WTC11 (cell line): ENCODE measurements around the gene OOSP4A. TPM values are rescaled to one million over a fixed set of nuclear protein-coding genes. Genes with fewer than 3 reads are reported as not detected.

Experiments
- ATAC-seq: fragments of 200-7000 bp; cut with Tn5 transposase; 2 replicates; pipeline ENCODE4 v1.10.0; 2021; ENCODE audit warnings: mild to moderate bottlenecking, moderate library complexity
- CTCF ChIA-PET: fragments of 300-600 bp; sonication (Branson Sonifier 250); formaldehyde crosslinking; loops from one replicate; lab custom pipeline; 2021; ENCODE audit warnings: antibody characterized with exemption; lab: Charles Lee
- POLR2A ChIA-PET: fragments of 350-600 bp; sonication (Branson Sonifier 250); formaldehyde crosslinking; loops from one replicate; lab custom pipeline; 2021; ENCODE audit warnings: antibody characterized with exemption; lab: Charles Lee
- DNase-seq: peaks from one replicate; pipeline ENCODE4 v3.0.0; 2021; ENCODE audit warnings: low spot score
- H3K27ac Mint-ChIP-seq: 2 replicates; pipeline ENCODE4 v1.8.0; 2021; ENCODE audit warnings: mixed read lengths
- H3K27me3 Mint-ChIP-seq: 2 replicates; pipeline ENCODE4 v1.8.0; 2021; ENCODE audit warnings: low read depth, mild to moderate bottlenecking, moderate library complexity, mixed read lengths
- H3K36me3 Mint-ChIP-seq: 2 replicates; pipeline ENCODE4 v1.8.0; 2021; ENCODE audit warnings: mixed read lengths
- H3K4me1 Mint-ChIP-seq: 2 replicates; pipeline ENCODE4 v1.8.0; 2022; ENCODE audit warnings: mixed read lengths
- H3K4me3 Mint-ChIP-seq: 2 replicates; pipeline ENCODE4 v1.8.0; 2021; ENCODE audit warnings: mild to moderate bottlenecking, moderate library complexity, mixed read lengths
- H3K9me3 Mint-ChIP-seq: 2 replicates; pipeline ENCODE4 v1.8.0; 2021; ENCODE audit warnings: mixed read lengths
- ARID4B ChIP-seq: sonication (generic); formaldehyde crosslinking; IDR thresholded peaks from 2 replicates; pipeline ENCODE4 v1.8.0; 2023; ENCODE audit warnings: missing genetic modification reagents, mild to moderate bottlenecking, borderline replicate concordance
- ATF1 ChIP-seq: sonication (generic); formaldehyde crosslinking; IDR thresholded peaks from 2 replicates; pipeline ENCODE4 v1.8.1; 2023; ENCODE audit warnings: mild to moderate bottlenecking, moderate library complexity, missing genetic modification reagents
- E2F1 ChIP-seq: sonication (generic); formaldehyde crosslinking; IDR thresholded peaks from 2 replicates; pipeline ENCODE4 v1.8.0; 2022; ENCODE audit warnings: mild to moderate bottlenecking, missing genetic modification reagents
- ERG ChIP-seq: fragments of 250-450 bp; sonication (Bioruptor Pico); IDR thresholded peaks from 2 replicates; pipeline ENCODE4 v1.8.0; 2021; ENCODE audit warnings: mild to moderate bottlenecking
- ETV6 ChIP-seq: sonication (generic); formaldehyde crosslinking; IDR thresholded peaks from 2 replicates; pipeline ENCODE4 v1.8.1; 2022; ENCODE audit warnings: mild to moderate bottlenecking, missing genetic modification reagents
- KAT7 ChIP-seq: sonication (generic); formaldehyde crosslinking; IDR thresholded peaks from 2 replicates; pipeline ENCODE4 v1.8.1; 2023; ENCODE audit warnings: missing genetic modification reagents, mild to moderate bottlenecking, borderline replicate concordance
- NFE2L1 ChIP-seq: sonication (generic); formaldehyde crosslinking; IDR thresholded peaks from 2 replicates; pipeline ENCODE4 v1.8.1; 2023; ENCODE audit warnings: missing genetic modification reagents
- OVOL2 ChIP-seq: fragments of 250-450 bp; sonication (Bioruptor Pico); IDR thresholded peaks from 2 replicates; pipeline ENCODE4 v1.9.0; 2021; ENCODE audit warnings: mild to moderate bottlenecking, borderline replicate concordance
- SP1 ChIP-seq: sonication (generic); formaldehyde crosslinking; conservative IDR thresholded peaks from 2 replicates; pipeline ENCODE4 v1.8.1; 2022; ENCODE audit warnings: missing genetic modification reagents
- USF1 ChIP-seq: sonication (generic); formaldehyde crosslinking; IDR thresholded peaks from 2 replicates; pipeline ENCODE4 v1.8.0; 2022; ENCODE audit warnings: mild to moderate bottlenecking, missing genetic modification reagents
- ZNF416 ChIP-seq: fragments of 250-450 bp; sonication (Bioruptor Pico); IDR thresholded peaks from 2 replicates; pipeline ENCODE4 v1.9.0; 2021; ENCODE audit warnings: mild to moderate bottlenecking, inconsistent platforms
- total RNA-seq: library from RNA; stranded (reverse); gene quantifications from 3 replicates; pipeline ENCODE4 v1.2.3, GENCODE V29; 2021
- TF ChIP-seq, protein P1 (sequence below): sonication (generic); formaldehyde crosslinking; IDR thresholded peaks from 2 replicates; pipeline ENCODE4 v1.8.1; 2023; ENCODE audit warnings: mild to moderate bottlenecking, missing genetic modification reagents, borderline replicate concordance
- TF ChIP-seq, protein P2 (sequence below): sonication (generic); formaldehyde crosslinking; IDR thresholded peaks from 2 replicates; pipeline ENCODE4 v1.8.1; 2022; ENCODE audit warnings: low read depth, missing genetic modification reagents, borderline replicate concordance
- TF ChIP-seq, protein P3 (sequence below): sonication (generic); formaldehyde crosslinking; IDR thresholded peaks from 2 replicates; pipeline ENCODE4 v1.8.1; 2022; ENCODE audit warnings: mild to moderate bottlenecking, missing genetic modification reagents, moderate library complexity, borderline replicate concordance
- TF ChIP-seq, protein P4 (sequence below): sonication (generic); formaldehyde crosslinking; IDR thresholded peaks from 2 replicates; pipeline ENCODE4 v1.8.1; 2022; ENCODE audit warnings: missing genetic modification reagents, borderline replicate concordance

OOSP4A gene
- total RNA-seq, 1 experiment from 2014 or later, result not detected

- TF ChIP-seq, protein P1, sequence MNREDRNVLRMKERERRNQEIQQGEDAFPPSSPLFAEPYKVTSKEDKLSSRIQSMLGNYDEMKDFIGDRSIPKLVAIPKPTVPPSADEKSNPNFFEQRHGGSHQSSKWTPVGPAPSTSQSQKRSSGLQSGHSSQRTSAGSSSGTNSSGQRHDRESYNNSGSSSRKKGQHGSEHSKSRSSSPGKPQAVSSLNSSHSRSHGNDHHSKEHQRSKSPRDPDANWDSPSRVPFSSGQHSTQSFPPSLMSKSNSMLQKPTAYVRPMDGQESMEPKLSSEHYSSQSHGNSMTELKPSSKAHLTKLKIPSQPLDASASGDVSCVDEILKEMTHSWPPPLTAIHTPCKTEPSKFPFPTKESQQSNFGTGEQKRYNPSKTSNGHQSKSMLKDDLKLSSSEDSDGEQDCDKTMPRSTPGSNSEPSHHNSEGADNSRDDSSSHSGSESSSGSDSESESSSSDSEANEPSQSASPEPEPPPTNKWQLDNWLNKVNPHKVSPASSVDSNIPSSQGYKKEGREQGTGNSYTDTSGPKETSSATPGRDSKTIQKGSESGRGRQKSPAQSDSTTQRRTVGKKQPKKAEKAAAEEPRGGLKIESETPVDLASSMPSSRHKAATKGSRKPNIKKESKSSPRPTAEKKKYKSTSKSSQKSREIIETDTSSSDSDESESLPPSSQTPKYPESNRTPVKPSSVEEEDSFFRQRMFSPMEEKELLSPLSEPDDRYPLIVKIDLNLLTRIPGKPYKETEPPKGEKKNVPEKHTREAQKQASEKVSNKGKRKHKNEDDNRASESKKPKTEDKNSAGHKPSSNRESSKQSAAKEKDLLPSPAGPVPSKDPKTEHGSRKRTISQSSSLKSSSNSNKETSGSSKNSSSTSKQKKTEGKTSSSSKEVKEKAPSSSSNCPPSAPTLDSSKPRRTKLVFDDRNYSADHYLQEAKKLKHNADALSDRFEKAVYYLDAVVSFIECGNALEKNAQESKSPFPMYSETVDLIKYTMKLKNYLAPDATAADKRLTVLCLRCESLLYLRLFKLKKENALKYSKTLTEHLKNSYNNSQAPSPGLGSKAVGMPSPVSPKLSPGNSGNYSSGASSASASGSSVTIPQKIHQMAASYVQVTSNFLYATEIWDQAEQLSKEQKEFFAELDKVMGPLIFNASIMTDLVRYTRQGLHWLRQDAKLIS (CRISPR knock-in tag), result no peak
- TF ChIP-seq ETV6 (no peak), USF1 (CRISPR knock-in tag) (no peak), SP1 (CRISPR knock-in tag) (no peak)
- TF ChIP-seq, all 79 proteins: peak for 0
Measured at GRCh38 chr11:59965424-59965823, 1.6 kb downstream of the OOSP4A start (continued).

DNA sequence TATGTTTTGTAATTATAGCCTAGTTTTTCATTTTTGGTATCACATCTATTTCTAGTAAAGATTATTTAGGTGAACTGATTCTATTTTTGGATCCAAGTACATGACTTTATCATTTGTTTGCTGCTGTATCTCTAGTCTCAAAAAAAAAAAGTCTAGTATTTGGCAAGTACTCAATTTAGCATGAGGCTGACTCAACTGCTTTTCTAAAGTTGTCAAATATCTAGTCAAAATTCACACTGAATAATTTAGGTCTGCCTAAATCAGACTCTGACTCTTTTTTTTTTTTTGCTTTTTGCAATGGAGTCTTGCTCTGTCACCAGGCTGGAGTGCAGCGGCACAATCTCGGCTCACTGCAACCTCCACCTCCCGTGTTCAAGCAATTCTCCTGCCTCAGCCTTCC, 2.4 kb downstream of the OOSP4A start:
- H3K9me3 Mint-ChIP-seq, result no peaks in the 10 kb centered on the region; the same call in 1 of the 2 replicates
- TF ChIP-seq NFE2L1 (CRISPR knock-in tag), result no peak
- no peak for TF ChIP-seq OVOL2
- no peak overlapping the region for H3K27ac Mint-ChIP-seq
- no peak for DNase-seq
- no peak overlapping the region for H3K4me3 Mint-ChIP-seq
- POLR2A ChIA-PET, result interaction anchor here (0.7 kb wide), 1 partner anchor 156 kb away, joined by 6 read pairs; the partner anchor contains the start of gene MRPL16
- no peak for ATAC-seq
- no peaks in the 10 kb centered on the region for H3K36me3 Mint-ChIP-seq
- CTCF ChIA-PET, result no interaction called here
- peaks cover 19% of the 10 kb centered on the region for H3K4me1 Mint-ChIP-seq
- no peaks in the 10 kb centered on the region for H3K27me3 Mint-ChIP-seq

GRCh38 chr11:59967677-59968394, 4.0 kb downstream of the OOSP4A start:
- Mint-ChIP-seq H3K4me1 (peaks cover 26% of the 10 kb centered on the region), H3K4me3 (no peak overlapping the region), H3K9me3 (no peaks in the 10 kb centered on the region), H3K36me3 (no peaks in the 10 kb centered on the region), H3K27ac (no peak overlapping the region), H3K27me3 (no peaks in the 10 kb centered on the region)
- no peak for DNase-seq
- CTCF ChIA-PET, result no interaction called here
- POLR2A ChIA-PET, result no interaction called here
- ATAC-seq, result no peak
- TF ChIP-seq KAT7 (no peak), OVOL2 (no peak), E2F1 (CRISPR knock-in tag) (no peak), ZNF416 (CRISPR knock-in tag) (no peak), ATF1 (CRISPR knock-in tag) (no peak), ERG (no peak), ARID4B (CRISPR knock-in tag) (no peak)
- TF ChIP-seq, protein P2, sequence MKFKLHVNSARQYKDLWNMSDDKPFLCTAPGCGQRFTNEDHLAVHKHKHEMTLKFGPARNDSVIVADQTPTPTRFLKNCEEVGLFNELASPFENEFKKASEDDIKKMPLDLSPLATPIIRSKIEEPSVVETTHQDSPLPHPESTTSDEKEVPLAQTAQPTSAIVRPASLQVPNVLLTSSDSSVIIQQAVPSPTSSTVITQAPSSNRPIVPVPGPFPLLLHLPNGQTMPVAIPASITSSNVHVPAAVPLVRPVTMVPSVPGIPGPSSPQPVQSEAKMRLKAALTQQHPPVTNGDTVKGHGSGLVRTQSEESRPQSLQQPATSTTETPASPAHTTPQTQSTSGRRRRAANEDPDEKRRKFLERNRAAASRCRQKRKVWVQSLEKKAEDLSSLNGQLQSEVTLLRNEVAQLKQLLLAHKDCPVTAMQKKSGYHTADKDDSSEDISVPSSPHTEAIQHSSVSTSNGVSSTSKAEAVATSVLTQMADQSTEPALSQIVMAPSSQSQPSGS, result no peak
- TF ChIP-seq, protein P3, sequence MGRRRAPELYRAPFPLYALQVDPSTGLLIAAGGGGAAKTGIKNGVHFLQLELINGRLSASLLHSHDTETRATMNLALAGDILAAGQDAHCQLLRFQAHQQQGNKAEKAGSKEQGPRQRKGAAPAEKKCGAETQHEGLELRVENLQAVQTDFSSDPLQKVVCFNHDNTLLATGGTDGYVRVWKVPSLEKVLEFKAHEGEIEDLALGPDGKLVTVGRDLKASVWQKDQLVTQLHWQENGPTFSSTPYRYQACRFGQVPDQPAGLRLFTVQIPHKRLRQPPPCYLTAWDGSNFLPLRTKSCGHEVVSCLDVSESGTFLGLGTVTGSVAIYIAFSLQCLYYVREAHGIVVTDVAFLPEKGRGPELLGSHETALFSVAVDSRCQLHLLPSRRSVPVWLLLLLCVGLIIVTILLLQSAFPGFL (CRISPR knock-in tag), result no peak
- TF ChIP-seq, protein P4, sequence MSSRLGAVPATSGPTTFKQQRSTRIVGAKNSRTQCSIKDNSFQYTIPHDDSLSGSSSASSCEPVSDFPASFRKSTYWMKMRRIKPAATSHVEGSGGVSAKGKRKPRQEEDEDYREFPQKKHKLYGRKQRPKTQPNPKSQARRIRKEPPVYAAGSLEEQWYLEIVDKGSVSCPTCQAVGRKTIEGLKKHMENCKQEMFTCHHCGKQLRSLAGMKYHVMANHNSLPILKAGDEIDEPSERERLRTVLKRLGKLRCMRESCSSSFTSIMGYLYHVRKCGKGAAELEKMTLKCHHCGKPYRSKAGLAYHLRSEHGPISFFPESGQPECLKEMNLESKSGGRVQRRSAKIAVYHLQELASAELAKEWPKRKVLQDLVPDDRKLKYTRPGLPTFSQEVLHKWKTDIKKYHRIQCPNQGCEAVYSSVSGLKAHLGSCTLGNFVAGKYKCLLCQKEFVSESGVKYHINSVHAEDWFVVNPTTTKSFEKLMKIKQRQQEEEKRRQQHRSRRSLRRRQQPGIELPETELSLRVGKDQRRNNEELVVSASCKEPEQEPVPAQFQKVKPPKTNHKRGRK (CRISPR knock-in tag), result no peak
